ENCODE results near the gene NHSL1. TPM values are rescaled to one million over a fixed set of nuclear protein-coding genes. Genes with fewer than 3 reads are reported as not detected.

Gene NHSL1, protein sequence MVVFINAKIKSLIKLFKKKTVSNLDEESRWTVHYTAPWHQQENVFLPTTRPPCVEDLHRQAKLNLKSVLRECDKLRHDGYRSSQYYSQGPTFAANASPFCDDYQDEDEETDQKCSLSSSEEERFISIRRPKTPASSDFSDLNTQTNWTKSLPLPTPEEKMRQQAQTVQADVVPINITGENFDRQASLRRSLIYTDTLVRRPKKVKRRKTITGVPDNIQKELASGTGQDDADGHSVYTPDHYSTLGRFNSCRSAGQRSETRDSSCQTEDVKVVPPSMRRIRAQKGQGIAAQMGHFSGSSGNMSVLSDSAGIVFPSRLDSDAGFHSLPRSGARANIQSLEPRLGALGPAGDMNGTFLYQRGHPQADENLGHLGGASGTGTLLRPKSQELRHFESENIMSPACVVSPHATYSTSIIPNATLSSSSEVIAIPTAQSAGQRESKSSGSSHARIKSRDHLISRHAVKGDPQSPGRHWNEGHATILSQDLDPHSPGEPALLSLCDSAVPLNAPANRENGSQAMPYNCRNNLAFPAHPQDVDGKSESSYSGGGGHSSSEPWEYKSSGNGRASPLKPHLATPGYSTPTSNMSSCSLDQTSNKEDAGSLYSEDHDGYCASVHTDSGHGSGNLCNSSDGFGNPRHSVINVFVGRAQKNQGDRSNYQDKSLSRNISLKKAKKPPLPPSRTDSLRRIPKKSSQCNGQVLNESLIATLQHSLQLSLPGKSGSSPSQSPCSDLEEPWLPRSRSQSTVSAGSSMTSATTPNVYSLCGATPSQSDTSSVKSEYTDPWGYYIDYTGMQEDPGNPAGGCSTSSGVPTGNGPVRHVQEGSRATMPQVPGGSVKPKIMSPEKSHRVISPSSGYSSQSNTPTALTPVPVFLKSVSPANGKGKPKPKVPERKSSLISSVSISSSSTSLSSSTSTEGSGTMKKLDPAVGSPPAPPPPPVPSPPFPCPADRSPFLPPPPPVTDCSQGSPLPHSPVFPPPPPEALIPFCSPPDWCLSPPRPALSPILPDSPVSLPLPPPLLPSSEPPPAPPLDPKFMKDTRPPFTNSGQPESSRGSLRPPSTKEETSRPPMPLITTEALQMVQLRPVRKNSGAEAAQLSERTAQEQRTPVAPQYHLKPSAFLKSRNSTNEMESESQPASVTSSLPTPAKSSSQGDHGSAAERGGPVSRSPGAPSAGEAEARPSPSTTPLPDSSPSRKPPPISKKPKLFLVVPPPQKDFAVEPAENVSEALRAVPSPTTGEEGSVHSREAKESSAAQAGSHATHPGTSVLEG (N-terminal part only)
- 17.5 and 18.5 TPM in 2 replicates for total RNA-seq

DNA sequence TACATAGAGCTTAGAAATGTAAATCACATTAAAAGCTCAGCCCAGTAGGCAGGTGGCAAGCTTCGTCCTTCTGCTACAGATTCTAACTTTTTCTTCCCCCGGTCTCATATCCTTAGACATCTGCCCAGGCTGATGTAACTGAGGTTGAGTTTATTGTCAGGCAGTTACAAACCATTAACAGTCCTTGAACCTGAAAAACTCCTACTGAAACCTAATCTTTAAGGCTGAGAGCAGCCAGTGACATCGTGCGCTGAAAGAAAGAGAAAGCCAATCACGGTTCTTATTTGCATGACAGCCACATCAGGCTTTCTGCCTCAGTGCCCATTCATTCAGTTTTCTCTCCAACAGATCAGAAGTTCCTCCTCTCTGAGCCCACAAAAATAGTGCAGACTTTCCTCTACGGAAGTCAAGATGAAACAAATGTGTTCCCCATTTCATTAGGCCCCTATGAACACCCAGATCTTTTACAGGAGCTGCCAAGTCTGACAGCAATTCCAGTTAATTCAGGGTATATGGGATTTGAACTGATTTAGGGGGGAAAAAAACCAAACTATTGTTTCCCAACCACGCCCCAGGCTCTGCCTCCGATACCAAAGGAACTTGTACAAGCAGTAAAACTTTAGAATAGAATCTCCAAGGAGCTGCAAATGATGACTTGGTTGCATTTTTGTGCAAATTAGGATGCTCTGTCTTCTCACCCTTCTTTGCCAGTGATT, at the start of gene NHSL1:
NHSL1 (minus strand) TSS at position 192 of the 716 bp plus-strand sequence. CDS start 204 bp downstream, outside the sequence.

DNA sequence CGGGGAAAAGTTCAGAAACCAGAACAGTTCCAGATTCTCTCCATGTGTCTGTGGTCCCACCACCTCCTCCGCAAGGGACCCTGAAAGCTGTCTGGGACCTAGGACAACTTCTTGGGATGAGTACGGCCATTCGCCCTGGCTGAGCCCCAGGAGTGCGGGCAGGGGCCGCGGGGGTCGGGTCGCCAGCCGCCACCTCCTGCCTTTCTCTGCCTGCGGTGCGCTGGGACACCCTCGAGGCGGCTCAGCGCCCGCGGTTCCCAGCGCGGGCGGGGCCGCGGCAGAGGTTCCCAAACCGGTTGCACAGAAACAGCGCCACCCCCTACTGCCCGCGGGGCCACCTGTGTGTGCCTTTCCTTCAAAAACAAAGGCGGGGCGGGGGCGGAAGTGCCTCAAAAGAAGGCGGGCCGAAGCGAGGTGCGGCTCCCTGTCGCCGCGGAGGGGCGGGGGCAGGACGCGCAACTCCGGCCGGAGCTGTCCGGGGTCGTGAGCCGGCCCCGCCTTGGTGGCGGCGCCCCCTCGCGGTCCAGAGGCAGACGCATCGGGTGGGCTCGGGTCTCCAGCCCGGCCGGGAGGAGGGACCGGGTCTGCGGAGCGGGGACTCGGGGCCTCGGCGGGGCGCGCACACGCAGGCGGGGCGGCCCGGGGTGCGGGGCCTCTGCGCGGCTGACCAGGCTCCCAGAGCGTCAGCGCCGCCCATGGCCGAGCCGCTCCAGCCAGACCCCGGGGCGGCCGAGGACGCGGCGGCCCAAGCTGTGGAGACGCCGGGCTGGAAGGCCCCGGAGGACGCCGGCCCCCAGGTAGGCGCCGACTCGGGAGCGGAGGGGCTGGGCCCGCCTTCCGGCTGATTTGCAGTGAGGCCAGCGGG, 95.3 kb downstream of the NHSL1 start, which contains the start of gene HEBP2:
HEBP2 (plus strand) TSS at position 423 of the 865 bp plus-strand sequence; CDS start at position 696, 273 bp downstream.

DNA sequence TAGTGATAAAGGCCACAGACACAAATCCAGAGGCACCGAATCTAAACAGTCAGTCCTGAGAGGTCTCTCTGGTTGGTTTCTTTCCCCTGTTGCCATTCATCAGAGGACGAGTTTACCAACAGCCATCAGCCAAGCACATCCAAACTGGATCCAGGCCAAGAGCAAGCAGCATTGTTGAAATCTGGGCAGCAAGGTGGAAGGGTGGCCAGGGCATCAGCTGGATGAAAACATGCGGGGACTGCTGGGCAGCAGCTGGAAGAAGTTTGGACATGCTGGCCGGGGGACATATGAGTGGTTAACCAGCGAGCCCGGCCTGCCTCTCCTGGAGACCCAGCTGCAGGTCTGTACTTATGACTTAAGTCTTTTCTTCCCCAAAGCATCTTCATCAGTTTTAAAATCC, 121.5 kb downstream of the NHSL1 start, which contains the start of gene SMIM28:
SMIM28 (plus strand) TSS at position 62 of the 400 bp plus-strand sequence; CDS start at position 230, 168 bp downstream.

Small RNAs within 50 kb of the gene (small RNA-seq; reads per million reads assigned to genes)
- not detected for gene AL031003.1
- not detected for gene AL391669.1
- not detected for gene MIR3145

Other genes starting within 250 kb of the NHSL1 start
- not detected in 2 replicates for gene SMIM28, start 121.6 kb downstream of the NHSL1 start, total RNA-seq
- 38.6 and 60.5 TPM in 2 replicates for gene HEBP2, start 95.3 kb downstream of the NHSL1 start, total RNA-seq